Calu3 (cell line): ENCODE results near the gene NEO1. TPM values are rescaled to one million over a fixed set of nuclear protein-coding genes. Genes with fewer than 3 reads are reported as not detected.

Experiments used
- BruUV-seq: library from RNA; stranded (reverse); fragments of 400-500 nt; replicated peaks from 2 replicates; lab custom pipeline; 2021; lab: Mats Ljungman, UMichigan
- CTCF ChIA-PET: fragments of 300-600 bp; sonication (Branson Sonifier 250); formaldehyde crosslinking; loops from one replicate; lab custom pipeline; 2022; ENCODE audit warnings: antibody characterized with exemption; lab: Charles Lee
- DNase-seq: peaks from one replicate; pipeline ENCODE4 v3.0.0; 2022
- H3K27ac Mint-ChIP-seq: one replicate; pipeline ENCODE4 v1.8.0; 2022; ENCODE audit warnings: mixed read lengths; ENCODE audit not compliant: unreplicated experiment
- H3K27me3 Mint-ChIP-seq: one replicate; pipeline ENCODE4 v1.8.0; 2022; ENCODE audit warnings: mixed read lengths; ENCODE audit not compliant: unreplicated experiment
- H3K36me3 Mint-ChIP-seq: one replicate; pipeline ENCODE4 v1.8.0; 2022; ENCODE audit warnings: mild to moderate bottlenecking, moderate library complexity, mixed read lengths; ENCODE audit not compliant: insufficient read depth, unreplicated experiment
- H3K4me1 Mint-ChIP-seq: one replicate; pipeline ENCODE4 v1.8.0; 2022; ENCODE audit warnings: mild to moderate bottlenecking, low read depth, mixed read lengths; ENCODE audit not compliant: unreplicated experiment
- H3K4me3 Mint-ChIP-seq: one replicate; pipeline ENCODE4 v1.8.0; 2022; ENCODE audit warnings: mild to moderate bottlenecking, low read depth, moderate library complexity, mixed read lengths; ENCODE audit not compliant: unreplicated experiment
- H3K9me3 Mint-ChIP-seq: one replicate; pipeline ENCODE4 v1.8.0; 2022; ENCODE audit warnings: low read depth, mixed read lengths; ENCODE audit not compliant: unreplicated experiment
- intact Hi-C: fragments of 100-400 bp; cut with micrococcal nuclease; formaldehyde crosslinking; loops from one replicate; pipeline ENCODE4 v1.10.0; 2022; ENCODE audit not compliant: unreplicated experiment
- total RNA-seq: library from RNA; stranded (reverse); gene quantifications from 2 replicates; pipeline ENCODE4 v1.2.3, GENCODE V29; 2022
- TF ChIP-seq, protein P1 (sequence below): fragments of 200-600 bp; IDR thresholded peaks from one replicate; pipeline ENCODE4 v1.8.0; 2022; ENCODE audit warnings: antibody characterized with exemption; ENCODE audit not compliant: unreplicated experiment

NEO1 gene
- total RNA-seq, 1 experiment from 2014 or later = 20.4 TPM

DNA sequence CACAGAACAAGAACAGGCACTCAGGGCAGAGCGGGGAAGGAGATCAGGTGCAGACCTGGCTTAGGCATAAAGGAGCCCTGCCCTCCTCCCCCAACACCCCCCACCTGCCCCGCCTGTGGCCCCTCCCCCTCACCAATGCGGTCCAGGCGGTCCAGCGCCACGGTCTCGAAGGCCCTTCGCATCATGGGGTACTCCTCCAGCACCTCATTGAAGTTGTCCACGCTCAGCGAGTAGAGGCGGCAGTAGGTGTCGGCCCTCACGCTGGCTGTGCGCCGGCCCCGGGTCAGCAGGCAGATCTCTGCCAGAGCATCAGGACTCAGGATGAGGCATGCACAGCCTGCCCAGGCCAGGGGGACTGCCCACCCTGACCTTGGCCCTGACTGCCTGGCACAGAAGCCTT, 271.7 kb downstream of the NEO1 start:
- CTCF ChIA-PET = no interaction called here

DNA sequence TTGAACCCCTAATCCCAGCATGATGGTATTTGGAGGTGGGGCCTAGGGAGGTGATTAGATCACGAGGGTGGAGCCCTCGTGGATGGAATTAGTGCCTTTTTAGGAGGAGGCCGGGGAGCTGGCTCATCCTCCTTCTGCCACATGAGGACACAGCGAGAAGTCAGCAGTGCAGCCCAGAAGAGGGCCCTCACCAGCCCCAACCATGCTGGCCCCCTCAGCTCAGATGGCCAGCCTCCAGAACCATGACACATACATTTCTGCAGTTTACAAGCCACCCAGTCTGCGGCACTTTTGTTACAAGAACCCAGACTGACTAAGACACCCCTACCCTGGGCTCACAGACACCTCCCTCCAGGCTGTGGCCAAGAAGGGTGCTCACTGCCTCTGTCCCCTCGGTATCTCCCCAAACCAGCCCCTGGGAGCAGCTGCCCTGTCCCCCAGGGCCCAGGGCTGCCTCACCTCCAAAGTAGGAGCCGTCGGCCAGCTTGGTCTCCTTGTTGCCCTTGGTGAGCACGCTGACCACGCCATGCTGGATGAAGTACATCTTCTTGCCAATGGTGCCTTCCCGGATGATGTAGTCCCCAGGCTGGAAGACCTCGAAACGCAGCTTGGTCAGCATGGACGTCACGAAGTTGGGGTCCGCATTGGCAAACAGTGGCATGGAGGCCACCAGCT, 272.4 kb downstream of the NEO1 start:
- intact Hi-C loops = no loop called here
- Mint-ChIP-seq H3K9me3 (no peaks in the 10 kb centered on the region), H3K36me3 (no peaks in the 10 kb centered on the region), H3K4me1 (no peaks in the 10 kb centered on the region), H3K27ac (no peak overlapping the region), H3K27me3 (peaks cover 77% of the 10 kb centered on the region), H3K4me3 (no peak overlapping the region)
- BruUV-seq = no TSS peak
- DNase-seq = no peak
- CTCF ChIA-PET = interaction anchor here (0.6 kb wide), 1 partner anchor 68 kb away, joined by 4 read pairs; no protein-coding TSS in a partner anchor
- TF ChIP-seq, protein P1, sequence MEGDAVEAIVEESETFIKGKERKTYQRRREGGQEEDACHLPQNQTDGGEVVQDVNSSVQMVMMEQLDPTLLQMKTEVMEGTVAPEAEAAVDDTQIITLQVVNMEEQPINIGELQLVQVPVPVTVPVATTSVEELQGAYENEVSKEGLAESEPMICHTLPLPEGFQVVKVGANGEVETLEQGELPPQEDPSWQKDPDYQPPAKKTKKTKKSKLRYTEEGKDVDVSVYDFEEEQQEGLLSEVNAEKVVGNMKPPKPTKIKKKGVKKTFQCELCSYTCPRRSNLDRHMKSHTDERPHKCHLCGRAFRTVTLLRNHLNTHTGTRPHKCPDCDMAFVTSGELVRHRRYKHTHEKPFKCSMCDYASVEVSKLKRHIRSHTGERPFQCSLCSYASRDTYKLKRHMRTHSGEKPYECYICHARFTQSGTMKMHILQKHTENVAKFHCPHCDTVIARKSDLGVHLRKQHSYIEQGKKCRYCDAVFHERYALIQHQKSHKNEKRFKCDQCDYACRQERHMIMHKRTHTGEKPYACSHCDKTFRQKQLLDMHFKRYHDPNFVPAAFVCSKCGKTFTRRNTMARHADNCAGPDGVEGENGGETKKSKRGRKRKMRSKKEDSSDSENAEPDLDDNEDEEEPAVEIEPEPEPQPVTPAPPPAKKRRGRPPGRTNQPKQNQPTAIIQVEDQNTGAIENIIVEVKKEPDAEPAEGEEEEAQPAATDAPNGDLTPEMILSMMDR = no peak

More for the DNA sequence above, 271.7 kb downstream of the NEO1 start:
- Mint-ChIP-seq H3K9me3 (no peaks in the 10 kb centered on the region), H3K36me3 (no peaks in the 10 kb centered on the region), H3K27ac (no peak overlapping the region), H3K4me1 (no peaks in the 10 kb centered on the region), H3K27me3 (peaks cover 77% of the 10 kb centered on the region), H3K4me3 (no peak overlapping the region)
- TF ChIP-seq, protein P1 = no peak
- DNase-seq = no peak
- no TSS peak for BruUV-seq
- intact Hi-C loops = no loop called here

DNA sequence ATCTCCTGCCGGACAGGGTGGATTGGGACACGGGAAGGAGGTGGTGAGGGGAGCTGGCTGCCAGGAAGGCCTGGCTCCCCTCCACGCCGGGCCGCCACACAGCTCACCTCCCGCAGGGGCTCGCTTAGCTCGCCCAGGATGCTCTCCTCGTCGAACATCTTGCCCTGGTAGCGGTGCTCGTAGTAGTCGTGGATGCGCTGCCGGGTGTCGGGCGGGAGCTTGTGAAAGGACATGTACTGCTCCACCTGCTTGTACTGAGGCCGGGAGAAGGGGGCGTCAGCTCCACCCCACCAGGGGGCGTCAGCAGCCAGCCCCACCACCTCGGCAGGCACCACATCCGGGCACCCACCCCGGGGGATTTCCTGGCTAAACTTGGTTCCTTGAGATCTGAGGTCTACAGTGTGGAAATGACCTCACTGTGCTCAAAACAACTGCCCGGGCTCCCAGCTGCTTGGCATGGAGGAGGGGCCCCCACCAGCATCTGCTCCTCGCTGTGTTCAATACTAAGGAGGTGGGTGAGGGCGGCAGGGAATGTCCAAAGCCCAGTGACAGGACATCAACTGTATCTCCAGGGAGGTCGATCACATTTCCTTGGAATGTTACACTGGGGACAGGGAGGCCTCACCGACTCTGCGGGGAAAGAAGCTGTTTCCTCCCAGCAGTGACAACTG, 273.1 kb downstream of the NEO1 start:
- peak; percentile 35 for DNase-seq
- H3K36me3 Mint-ChIP-seq = no peaks in the 10 kb centered on the region
- no TSS peak for BruUV-seq
- TF ChIP-seq, protein P1 = peak; percentile 46
- CTCF ChIA-PET = interaction anchor here (0.6 kb wide), 1 partner anchor 14 kb away, joined by 3 read pairs; no protein-coding TSS in a partner anchor
- no peak overlapping the region for H3K4me3 Mint-ChIP-seq
- intact Hi-C loops = no loop called here
- H3K27me3 Mint-ChIP-seq = peaks cover 71% of the 10 kb centered on the region
- H3K27ac Mint-ChIP-seq = no peak overlapping the region
- no peaks in the 10 kb centered on the region for H3K9me3 Mint-ChIP-seq
- H3K4me1 Mint-ChIP-seq = no peaks in the 10 kb centered on the region

DNA sequence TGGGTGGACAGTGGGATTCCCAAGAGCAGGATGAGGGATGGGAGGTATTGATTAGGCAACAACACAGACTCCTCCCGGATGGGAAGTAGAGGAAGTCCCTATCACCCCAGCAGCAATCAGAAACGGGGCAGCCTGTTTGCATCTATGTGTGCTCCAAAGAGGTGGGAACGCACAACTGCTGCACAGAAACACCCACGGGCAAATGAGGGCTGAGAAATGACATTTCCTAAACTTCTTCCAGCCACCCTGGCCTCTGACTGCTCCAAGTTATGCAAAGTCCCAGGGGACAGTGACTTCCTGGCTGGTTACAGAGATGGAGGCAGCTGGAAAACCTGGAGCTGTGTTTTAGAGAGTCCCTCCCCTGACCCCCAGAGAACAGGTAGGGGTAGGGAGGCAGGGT, 273.9 kb downstream of the NEO1 start:
- no peaks in the 10 kb centered on the region for H3K4me1 Mint-ChIP-seq
- no peak for DNase-seq
- peaks cover 62% of the 10 kb centered on the region for H3K27me3 Mint-ChIP-seq
- H3K9me3 Mint-ChIP-seq = no peaks in the 10 kb centered on the region
- TF ChIP-seq, protein P1 = no peak
- H3K27ac Mint-ChIP-seq = no peak overlapping the region
- H3K4me3 Mint-ChIP-seq = no peak overlapping the region
- intact Hi-C loops = no loop called here
- CTCF ChIA-PET = interaction anchor here (0.7 kb wide), 1 partner anchor 577 kb away, joined by 4 read pairs; no protein-coding TSS in a partner anchor
- no TSS peak for BruUV-seq
- H3K36me3 Mint-ChIP-seq = no peaks in the 10 kb centered on the region
